ENCODE results near the gene NTHL1.
A peak's percentile ranks its signal among the peaks of the same experiment; 100 is the strongest.

The NTHL1 gene

DNA sequence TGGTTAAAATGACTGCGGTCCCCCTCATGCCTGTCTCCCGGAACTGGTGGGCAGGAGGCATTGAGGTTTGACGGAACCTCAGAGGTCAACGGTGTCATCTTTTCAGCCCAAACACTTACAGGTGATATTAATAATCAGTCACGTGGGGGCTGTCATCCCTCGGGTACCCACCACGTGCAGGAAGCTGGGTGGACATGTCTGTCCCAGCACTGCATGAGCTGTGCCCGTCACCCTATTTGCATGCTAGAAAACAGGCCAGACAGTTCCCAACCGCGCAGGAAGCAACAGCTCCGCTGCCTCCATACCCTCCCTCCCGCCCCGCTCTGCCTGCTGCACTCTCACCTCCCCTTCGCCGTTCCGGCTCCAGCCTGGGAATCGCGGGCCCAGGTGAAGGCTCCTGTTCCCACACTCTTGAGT is 56.5 kb downstream of the NTHL1 start:
- DNase-seq: peak; percentile 58

DNA sequence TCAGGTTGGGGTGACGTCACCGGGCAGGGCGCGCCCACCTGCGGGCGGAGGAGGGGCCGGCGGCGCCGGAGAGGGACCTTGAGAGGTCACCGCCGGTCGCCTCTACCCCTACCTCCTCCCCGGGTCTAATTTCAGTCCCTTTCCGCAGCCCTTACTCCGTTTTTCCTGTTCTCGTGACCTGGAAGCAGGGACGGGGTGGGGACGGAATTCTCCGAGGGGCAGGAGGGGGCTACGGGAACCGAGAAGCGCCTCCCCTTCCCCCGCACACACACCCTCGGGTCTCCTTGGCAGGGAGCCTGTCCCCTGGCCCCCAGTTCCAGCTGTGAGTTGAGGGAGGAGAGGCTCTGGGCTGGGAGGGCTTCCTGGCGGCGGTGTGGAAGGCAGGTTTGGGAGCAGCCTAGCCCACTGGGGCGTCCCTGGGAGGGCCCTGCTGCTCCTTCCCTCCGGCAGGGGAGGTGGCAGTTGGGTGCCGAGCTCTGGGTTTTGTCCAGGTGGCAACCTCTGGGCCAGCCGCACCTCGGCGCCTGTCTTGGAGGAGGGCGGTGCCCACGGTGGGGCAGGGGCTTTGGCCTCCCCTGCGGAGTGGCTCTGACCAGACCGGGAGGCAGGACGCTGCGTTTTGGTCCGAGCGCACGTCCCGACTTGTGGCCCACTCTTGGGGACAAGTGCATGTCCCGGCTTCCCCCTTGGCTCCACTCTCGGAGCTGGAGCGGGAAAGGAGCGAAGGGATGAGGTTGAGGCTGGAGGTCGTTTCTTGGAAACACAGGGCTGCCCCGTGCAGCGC is 57.1 kb downstream of the NTHL1 start:
- peak; percentile 49 for DNase-seq

DNA sequence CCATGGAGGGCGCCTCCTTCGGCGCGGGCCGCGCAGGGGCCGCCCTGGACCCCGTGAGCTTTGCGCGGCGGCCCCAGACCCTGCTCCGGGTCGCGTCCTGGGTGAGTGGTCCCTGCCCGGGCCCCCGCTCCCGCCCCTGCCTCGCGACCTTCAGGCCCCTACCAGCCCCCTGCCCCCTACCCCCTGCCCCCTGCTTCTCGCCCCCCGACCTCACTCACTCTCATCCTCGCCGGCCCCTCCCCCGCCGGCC is 57.6 kb downstream of the NTHL1 start:
- DNase-seq: no peak

Data from activated CD4-positive, CD25-positive, alpha-beta regulatory T cell treated with anti-CD3 and anti-CD28 coated beads, Interleukin-2, amount 50 U/mL, for 72 hours (primary cell).